K562 (cell line): Measurements from ENCODE around the gene PEX10. TPM values are rescaled to one million over a fixed set of nuclear protein-coding genes. Genes with fewer than 3 reads are reported as not detected.

ENCODE experiments used
- ADNP ChIP-seq: fragments of 200-800 bp; sonication (Bioruptor generic); IDR thresholded peaks from 2 replicates; pipeline ENCODE4 v1.6.1; 2016; ENCODE audit warnings: missing genetic modification characterization, missing compliant biosample characterization
- ARHGAP35 ChIP-seq: fragments of 450-650 bp; IDR thresholded peaks from 2 replicates; pipeline ENCODE4 v1.6.1; 2018; ENCODE audit not compliant: partially characterized antibody
- ARID3A ChIP-seq: IDR thresholded peaks from 2 replicates; pipeline ENCODE4 v1.6.1; 2012; ENCODE audit warnings: low read depth, low read length, improper control_type of control experiment, borderline replicate concordance
- BMI1 ChIP-seq: fragments of 150-350 bp; IDR thresholded peaks from 2 replicates; pipeline ENCODE4 v1.6.1; 2014; ENCODE audit warnings: low read length
- HNRNPUL1 ChIP-seq: fragments of 200-400 bp; formaldehyde crosslinking; IDR thresholded peaks from 2 replicates; pipeline ENCODE4 v1.6.1; 2017; ENCODE audit warnings: low read length
- KDM1A ChIP-seq, 2 experiments: fragments of 450-650 bp; IDR thresholded peaks; 2 replicates each; pipeline ENCODE4 v1.6.1; 2016; ENCODE audit warnings: mild to moderate bottlenecking in 2 of 2
- NR2C1 ChIP-seq, 2 experiments: fragments of 450-650 bp; IDR thresholded peaks; 2 replicates each; pipeline ENCODE4 v1.6.1; 2017; ENCODE audit warnings: mild to moderate bottlenecking in 2 of 2, antibody characterized with exemption in 1 of 2, inconsistent platforms in 1 of 2, missing compliant biosample characterization in 1 of 2, missing genetic modification characterization in 1 of 2
- PCBP1 ChIP-seq: fragments of 200-400 bp; formaldehyde crosslinking; IDR thresholded peaks from 2 replicates; pipeline ENCODE4 v1.6.1; 2018; ENCODE audit warnings: mild to moderate bottlenecking, low read depth, low read length; ENCODE audit not compliant: poor library complexity, severe bottlenecking
- PPARD ChIP-seq: fragments of 250-450 bp; sonication (Bioruptor Pico); IDR thresholded peaks from 2 replicates; pipeline ENCODE4 v1.8.0; 2022; ENCODE audit warnings: inconsistent platforms, mild to moderate bottlenecking, moderate library complexity
- PRMT5 ChIP-seq: sonication (generic); formaldehyde crosslinking; IDR thresholded peaks from 2 replicates; pipeline ENCODE4 v1.5.0; 2020; ENCODE audit warnings: missing genetic modification reagents
- SP2 ChIP-seq: IDR thresholded peaks from 2 replicates; pipeline ENCODE4 v1.6.1; 2011; ENCODE audit warnings: mild to moderate bottlenecking, low read depth, low read length, moderate library complexity; ENCODE audit not compliant: poor library complexity, severe bottlenecking; ENCODE audit errors: extremely low read depth
- STAT5B ChIP-seq: fragments of 250-450 bp; sonication (Bioruptor Pico); IDR thresholded peaks from 2 replicates; pipeline ENCODE4 v1.8.0; 2021; ENCODE audit warnings: mild to moderate bottlenecking, inconsistent platforms
- TCF3 ChIP-seq: sonication (generic); formaldehyde crosslinking; IDR thresholded peaks from 2 replicates; pipeline ENCODE4 v1.4.0; 2020; ENCODE audit warnings: mild to moderate bottlenecking, missing genetic modification reagents
- TRIM28 ChIP-seq: fragments of 450-650 bp; IDR thresholded peaks from 2 replicates; pipeline ENCODE4 v1.6.1; 2017
- ZKSCAN1 ChIP-seq: fragments of 150-350 bp; IDR thresholded peaks from 2 replicates; pipeline ENCODE4 v1.6.1; 2016; ENCODE audit warnings: low read depth, low read length
- ZNF740 ChIP-seq, 3 experiments: fragments of 200-800 bp in 1 of 3; sonication (Bioruptor generic) in 1 of 3; sonication (generic) in 1 of 3; formaldehyde crosslinking in 1 of 3; IDR thresholded peaks; 2 replicates each; pipeline versions ENCODE4 v1.6.1 to v1.8.0; 2016 to 2022; ENCODE audit warnings: mild to moderate bottlenecking in 2 of 3, missing compliant biosample characterization in 2 of 3, missing genetic modification characterization in 2 of 3, missing genetic modification reagents in 1 of 3
- polyA plus RNA-seq, 8 experiments: library from polyadenylated mRNA; depleted of rRNA in 4 of 8; stranded (reverse) in 5 of 8; unstranded in 3 of 8; fragments of >200 nt; fragmentation: Nextera tagmentation in 2 of 8; fragmentation: Illumina TruSeq in 1 of 8; extraction: Ambion mirVana in 2 of 8; extraction: Trizol in 1 of 8; gene quantifications; 2 replicates each; pipeline versions ENCODE4 v1.2.1 to v1.2.3, GENCODE V29; 2011 to 2014; ENCODE audit warnings: inconsistent platforms in 1 of 8, missing spikeins in 1 of 8
- total RNA-seq, 7 experiments: library from RNA; depleted of rRNA in 6 of 7; stranded (reverse); fragments of >200 nt in 6 of 7; fragmentation: Illumina TruSeq in 2 of 7; extraction: Trizol in 2 of 7; gene quantifications; 2 replicates each; pipeline versions ENCODE4 v1.2.1 to v1.2.3, GENCODE V29; 2011 to 2021; ENCODE audit warnings: low replicate concordance in 1 of 7
- TF ChIP-seq, protein P1 (sequence below): fragments of 250-450 bp; sonication (Bioruptor Pico); IDR thresholded peaks from 2 replicates; pipeline ENCODE4 v1.5.0; 2022; ENCODE audit warnings: mild to moderate bottlenecking
- TF ChIP-seq, protein P2 (sequence below): fragments of 450-650 bp; IDR thresholded peaks from 2 replicates; pipeline ENCODE4 v1.6.1; 2017; ENCODE audit warnings: antibody characterized with exemption, mild to moderate bottlenecking

Gene PEX10
- total and polyA plus RNA-seq, 9 of the 15 experiments (the other 6 are each of a cell fraction or from before 2014, with no cell fraction given): 0.03 to 26.2 (median 8.7) TPM

- TF ChIP-seq, protein P1, sequence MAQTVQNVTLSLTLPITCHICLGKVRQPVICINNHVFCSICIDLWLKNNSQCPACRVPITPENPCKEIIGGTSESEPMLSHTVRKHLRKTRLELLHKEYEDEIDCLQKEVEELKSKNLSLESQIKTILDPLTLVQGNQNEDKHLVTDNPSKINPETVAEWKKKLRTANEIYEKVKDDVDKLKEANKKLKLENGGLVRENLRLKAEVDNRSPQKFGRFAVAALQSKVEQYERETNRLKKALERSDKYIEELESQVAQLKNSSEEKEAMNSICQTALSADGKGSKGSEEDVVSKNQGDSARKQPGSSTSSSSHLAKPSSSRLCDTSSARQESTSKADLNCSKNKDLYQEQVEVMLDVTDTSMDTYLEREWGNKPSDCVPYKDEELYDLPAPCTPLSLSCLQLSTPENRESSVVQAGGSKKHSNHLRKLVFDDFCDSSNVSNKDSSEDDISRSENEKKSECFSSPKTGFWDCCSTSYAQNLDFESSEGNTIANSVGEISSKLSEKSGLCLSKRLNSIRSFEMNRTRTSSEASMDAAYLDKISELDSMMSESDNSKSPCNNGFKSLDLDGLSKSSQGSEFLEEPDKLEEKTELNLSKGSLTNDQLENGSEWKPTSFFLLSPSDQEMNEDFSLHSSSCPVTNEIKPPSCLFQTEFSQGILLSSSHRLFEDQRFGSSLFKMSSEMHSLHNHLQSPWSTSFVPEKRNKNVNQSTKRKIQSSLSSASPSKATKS: no peak
- TF ChIP-seq, protein P2, sequence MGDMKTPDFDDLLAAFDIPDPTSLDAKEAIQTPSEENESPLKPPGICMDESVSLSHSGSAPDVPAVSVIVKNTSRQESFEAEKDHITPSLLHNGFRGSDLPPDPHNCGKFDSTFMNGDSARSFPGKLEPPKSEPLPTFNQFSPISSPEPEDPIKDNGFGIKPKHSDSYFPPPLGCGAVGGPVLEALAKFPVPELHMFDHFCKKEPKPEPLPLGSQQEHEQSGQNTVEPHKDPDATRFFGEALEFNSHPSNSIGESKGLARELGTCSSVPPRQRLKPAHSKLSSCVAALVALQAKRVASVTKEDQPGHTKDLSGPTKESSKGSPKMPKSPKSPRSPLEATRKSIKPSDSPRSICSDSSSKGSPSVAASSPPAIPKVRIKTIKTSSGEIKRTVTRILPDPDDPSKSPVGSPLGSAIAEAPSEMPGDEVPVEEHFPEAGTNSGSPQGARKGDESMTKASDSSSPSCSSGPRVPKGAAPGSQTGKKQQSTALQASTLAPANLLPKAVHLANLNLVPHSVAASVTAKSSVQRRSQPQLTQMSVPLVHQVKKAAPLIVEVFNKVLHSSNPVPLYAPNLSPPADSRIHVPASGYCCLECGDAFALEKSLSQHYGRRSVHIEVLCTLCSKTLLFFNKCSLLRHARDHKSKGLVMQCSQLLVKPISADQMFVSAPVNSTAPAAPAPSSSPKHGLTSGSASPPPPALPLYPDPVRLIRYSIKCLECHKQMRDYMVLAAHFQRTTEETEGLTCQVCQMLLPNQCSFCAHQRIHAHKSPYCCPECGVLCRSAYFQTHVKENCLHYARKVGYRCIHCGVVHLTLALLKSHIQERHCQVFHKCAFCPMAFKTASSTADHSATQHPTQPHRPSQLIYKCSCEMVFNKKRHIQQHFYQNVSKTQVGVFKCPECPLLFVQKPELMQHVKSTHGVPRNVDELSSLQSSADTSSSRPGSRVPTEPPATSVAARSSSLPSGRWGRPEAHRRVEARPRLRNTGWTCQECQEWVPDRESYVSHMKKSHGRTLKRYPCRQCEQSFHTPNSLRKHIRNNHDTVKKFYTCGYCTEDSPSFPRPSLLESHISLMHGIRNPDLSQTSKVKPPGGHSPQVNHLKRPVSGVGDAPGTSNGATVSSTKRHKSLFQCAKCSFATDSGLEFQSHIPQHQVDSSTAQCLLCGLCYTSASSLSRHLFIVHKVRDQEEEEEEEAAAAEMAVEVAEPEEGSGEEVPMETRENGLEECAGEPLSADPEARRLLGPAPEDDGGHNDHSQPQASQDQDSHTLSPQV: peak; percentile 36
- TF ChIP-seq ARID3A: no peak
- TF ChIP-seq NR2C1 (IDR thresholded peaks at IDR 0.05): no peak
- no peak for TF ChIP-seq NR2C1 (tag; IDR thresholded peaks at IDR 0.05)
- no peak for TF ChIP-seq PPARD
- TF ChIP-seq ADNP (tag): no peak
- TF ChIP-seq SP2: no peak
- no peak for TF ChIP-seq TRIM28
- TF ChIP-seq HNRNPUL1: no peak
- no peak for TF ChIP-seq ZKSCAN1
- TF ChIP-seq BMI1: no peak
- TF ChIP-seq PRMT5: no peak
- TF ChIP-seq PCBP1: no peak
- no peak for TF ChIP-seq ZNF740 (CRISPR knock-in tag; IDR thresholded peaks at IDR 0.05)
- TF ChIP-seq ZNF740 (tag; IDR thresholded peaks at IDR 0.05): no peak
- no peak for TF ChIP-seq ARHGAP35
- no peak for TF ChIP-seq TCF3 (CRISPR knock-in tag)
- TF ChIP-seq KDM1A (IDR thresholded peaks at IDR 0.05): no peak
- TF ChIP-seq STAT5B (CRISPR knock-in tag): no peak
These were observed 1.3 kb upstream of the PEX10 start (continued) for GRCh38 chr1:2413495-2414296.
